ENCODE data around the gene ISG20L2.

Gene ISG20L2

DNA sequence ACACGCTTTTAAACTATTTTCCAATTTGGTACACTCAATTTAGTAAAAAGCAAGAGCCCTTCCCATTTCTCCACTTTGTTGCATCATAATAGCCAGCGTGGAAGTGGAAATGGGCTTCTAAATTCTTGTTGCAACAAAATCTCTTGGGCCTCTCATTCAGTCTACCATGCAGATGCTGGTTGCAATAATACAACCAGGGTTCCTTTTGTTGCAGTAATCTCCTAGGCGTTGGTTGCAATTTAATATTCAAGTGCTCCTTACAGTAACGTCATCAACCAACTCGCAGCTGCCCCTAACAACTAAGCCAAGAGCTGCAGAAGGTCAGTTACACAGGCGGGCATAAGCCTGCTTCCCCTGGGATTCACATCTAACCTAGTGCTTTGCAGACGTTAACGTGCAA lies 25.7 kb upstream of the ISG20L2 start:
- no peak for DNase-seq (ENCODE audit: low read depth in 2 of 2)

DNA sequence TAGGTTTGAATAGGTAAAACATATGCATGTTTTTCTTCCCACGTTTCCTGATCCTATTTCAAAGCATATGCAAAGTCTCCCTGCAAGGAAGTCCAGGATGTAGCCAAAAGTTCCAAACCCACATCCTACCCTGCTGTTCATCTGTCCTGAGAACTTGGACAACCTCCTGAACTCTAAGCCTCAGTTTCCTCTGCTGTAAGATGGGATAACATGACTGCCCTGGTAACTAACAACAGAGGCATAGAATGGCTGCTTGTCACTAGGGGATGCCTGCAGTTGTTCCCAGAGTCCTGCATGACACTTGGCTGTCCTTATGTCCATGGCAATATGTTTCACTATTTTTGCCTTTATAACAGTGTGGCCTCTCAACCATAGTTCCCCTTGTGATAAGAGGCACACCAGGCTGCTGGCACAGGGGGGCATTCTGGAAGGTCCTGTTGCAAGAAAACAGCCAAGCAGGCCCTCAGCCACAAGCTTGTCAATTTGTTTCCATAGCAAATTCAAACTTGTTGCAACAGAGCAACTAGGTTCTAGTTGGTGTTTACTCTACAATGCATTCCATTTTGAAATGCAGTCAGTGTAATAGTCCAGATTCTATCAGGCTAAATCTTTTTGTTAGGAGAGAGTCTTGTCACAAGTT lies 24.4 kb upstream of the ISG20L2 start:
- no peak for DNase-seq (ENCODE audit: low read depth in 2 of 2)

DNA sequence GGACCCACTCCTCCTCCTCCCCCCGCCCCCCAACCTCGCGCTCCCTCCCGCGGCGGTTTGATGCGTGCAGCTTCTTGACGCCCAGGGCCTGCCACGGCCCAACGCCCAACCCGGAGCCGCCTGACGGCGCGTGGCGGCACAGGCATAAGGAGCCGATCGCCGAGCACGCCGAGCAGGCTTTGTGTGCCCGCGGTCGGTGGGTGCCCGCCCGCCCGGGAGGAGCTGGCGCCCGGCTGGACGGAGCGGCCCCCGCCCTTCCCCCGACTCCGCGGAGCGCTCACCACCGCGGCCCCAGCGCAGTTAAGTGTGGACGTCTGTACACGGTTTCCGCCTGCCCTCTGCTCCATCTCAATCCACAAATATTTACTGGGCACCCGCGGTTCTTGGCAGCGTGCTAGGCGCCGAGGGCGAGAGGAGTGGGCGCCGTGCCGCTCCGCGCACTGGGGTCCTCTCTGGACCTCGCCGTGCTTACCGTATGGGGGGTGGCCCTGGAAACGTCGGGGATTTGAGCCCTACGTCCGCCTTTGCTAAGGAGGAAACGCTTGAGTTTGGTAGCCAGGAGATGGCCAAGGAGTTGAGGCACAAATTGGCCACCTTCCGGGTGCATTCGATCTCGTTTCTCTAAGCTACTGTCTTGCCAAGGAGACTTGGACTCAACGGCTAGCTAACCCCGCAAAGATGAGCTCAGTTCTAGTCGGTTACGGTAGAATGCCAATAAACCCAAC lies 23.4 kb upstream of the ISG20L2 start:
- peak; percentile 96 to 98 for DNase-seq (ENCODE audit: low read depth in 2 of 2)

DNA sequence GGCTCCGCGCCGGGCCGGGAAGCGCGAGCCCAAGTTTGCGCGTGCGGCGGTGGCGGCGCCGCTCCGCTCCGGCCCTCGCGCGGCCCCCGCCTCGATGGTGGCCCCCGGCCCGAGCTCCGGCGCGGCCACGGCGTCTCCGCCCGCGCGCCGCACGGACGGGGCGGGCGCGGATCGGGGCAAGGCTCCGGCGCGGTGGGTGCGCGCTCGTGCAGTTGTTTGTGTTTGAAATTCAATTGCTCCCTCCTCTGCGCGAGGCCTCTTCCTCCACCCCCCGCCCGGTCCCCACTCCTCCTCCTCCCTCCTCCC lies 22.8 kb upstream of the ISG20L2 start, which contains the start of gene HDGF:
HDGF (minus strand) TSS at position 225 of the 306 bp plus-strand sequence. CDS start 246 bp downstream, outside the sequence.
- DNase-seq (ENCODE audit: low read depth in 2 of 2): no peak

DNA sequence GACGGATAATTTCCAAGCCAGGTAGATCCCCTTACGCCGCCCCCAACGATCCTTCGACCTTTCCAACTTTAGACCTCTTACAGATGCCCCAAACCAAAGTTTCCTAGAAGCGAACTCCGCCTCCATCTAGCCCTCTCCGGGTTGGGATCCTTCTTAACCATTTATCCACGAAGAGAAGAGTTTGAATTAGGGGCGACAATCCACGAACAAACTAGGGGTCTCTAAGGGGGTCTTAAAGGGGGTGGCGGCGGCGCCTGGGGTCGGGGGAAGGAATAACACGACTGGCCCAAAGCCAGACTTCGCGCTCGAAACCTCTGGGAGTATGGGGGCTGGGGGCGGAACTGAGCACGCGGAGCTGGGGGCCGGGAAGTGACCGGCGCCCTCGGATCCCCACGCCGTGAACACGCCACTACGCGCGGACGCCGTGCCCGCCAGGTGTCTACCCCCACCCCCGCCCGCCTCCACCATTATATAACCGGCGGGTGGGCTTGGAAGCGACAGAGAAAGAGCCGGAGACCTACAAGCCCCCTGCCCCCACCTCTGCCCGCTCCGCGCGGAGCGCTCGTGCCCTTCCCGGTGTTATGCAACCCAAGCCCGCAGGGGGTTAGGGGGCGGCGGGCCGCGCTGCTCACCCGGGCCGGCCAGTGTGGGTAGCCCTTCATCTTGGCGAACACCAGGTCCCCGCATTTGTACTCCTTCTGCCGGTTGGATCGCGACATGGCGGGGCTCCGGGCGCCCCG lies 22.3 kb upstream of the ISG20L2 start:
- no peak for DNase-seq (ENCODE audit: low read depth in 2 of 2)

DNA sequence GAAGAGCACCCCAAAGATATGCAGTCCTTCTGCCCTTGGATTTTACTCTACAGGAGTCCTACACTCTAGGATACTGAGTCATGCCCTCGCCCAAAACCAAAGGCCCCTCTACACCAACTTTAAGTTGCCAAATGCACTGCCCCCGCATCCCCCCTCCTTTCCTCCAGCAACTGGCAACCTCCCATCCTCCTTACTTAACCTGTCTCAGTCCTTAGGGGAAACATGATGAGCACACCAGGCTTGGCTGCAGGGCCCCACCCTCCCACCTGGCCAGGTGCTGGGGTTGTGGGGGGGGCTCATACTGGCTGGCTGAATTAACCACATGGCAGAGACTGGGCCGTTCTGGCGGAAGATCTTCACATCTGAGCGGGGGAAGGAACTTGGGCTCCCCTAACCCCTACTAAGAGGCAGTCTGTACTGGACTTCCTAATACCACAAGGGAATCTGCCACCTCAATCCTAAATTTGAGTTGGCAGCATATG lies 21.7 kb upstream of the ISG20L2 start:
- no peak for DNase-seq (ENCODE audit: low read depth in 2 of 2)

DNA sequence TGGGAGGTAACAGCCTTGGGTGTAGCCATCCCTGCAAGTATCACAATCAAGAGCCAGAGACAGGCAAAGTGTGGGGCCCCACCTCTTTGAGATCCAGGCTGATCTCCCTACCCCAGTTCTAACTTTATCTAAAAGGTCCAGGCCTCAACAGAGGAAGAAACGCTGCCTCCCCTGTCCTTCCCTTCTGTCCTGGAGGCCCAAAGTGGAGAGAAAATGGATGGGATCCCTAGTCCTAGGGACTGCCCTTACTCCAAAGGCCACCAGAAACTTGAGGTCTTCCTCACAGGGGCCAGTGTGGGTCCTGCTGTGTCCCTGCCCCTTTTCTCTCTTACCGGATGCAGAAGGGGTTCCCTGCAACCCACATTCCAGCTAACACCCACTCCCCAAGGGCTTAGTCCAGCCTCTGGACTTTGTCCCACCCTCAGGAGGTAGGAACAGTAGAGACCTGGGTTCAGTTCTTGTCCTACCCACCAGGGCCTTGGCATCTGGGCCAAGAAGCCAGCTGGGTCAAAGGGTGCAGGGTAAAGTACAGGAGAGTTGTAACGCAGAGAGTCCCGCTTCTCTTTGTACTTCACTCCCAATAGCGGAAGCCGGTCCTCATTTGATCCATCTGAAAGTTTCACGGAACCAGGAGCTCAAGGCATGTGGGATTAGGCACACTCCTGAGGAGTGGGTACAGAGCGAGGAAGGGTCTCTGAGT lies 21.0 kb upstream of the ISG20L2 start:
- DNase-seq (ENCODE audit: low read depth in 2 of 2): no peak

DNA sequence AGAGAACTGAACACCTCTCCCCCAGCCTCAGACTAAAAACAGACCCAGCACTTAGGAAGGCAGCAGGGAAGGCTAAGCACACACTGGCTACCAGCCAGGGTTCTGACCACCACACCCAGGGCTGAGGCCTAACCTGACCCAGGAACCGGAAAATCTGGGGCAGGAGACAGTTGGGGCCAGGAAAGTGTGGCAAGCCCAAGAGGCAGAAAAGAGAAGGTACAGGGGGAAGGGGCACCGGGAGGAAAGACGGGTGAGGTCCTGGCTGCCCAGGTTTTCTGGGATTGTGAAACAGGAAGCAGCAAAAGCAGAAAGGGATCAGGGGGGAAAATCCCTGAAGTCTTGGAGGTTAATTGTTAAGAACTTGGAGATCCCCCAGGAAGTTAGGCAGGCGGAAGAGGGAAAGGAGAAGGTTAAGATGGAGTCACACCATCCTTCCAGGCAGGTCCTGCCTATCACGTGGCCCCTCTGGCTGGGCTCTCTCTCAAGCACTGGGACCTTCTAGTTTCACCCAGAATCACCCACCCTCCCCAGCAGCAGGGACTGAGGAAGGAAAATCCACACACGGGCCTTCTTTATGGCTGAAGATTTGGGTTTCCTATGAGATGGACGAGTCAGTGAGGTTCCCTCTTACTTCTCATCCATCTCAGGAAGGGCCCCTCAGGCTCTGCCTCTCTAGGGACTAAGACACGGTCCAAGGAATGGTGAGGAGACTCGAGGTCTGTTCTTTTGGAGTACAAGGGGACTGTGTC lies 20.3 kb upstream of the ISG20L2 start:
- no peak for DNase-seq (ENCODE audit: low read depth in 2 of 2)

DNA sequence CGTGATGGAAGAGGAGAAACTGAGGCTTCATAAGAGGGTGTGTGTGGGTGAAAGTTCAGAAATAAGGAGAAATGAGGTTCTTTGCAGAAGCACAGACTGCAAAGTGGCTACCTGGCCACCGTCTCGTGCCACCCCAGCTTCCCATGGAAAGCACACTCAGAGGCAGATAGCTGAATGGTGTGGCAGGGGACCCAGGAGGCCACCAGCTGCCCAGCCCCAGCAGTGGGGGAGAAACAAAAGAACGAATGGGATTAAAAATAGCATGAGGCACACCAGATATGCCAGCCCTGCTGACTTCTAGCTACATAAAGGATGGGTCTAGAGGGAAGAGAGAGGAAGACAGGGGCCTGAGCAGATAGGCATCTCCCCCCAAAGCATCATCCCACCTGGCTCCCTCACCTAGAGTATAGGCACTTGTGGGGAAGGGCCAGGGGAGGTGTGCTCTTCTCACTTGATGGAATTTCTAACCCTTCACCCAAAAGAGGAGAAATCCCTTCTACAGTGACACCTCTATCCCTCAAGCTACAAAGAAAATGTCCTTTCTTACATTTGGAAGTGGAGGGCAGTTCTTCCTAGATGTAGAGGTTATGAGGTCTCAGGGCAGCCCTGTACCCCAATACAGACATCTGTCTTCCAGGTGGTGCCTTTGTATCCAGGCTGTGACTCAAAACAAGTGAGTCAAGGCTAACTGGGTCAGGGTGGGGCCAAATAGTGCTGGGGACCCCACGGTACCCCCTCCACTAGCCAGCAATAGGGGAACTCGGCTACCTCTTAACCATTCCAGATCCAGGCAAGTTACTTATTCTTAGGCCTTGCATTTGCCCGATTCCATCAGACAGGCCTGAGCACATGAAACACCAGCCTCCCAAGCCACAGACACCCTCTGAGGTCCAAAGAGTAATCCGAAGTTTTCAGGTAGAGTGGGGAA lies 19.4 kb upstream of the ISG20L2 start:
- DNase-seq (ENCODE audit: low read depth in 2 of 2): no peak

DNA sequence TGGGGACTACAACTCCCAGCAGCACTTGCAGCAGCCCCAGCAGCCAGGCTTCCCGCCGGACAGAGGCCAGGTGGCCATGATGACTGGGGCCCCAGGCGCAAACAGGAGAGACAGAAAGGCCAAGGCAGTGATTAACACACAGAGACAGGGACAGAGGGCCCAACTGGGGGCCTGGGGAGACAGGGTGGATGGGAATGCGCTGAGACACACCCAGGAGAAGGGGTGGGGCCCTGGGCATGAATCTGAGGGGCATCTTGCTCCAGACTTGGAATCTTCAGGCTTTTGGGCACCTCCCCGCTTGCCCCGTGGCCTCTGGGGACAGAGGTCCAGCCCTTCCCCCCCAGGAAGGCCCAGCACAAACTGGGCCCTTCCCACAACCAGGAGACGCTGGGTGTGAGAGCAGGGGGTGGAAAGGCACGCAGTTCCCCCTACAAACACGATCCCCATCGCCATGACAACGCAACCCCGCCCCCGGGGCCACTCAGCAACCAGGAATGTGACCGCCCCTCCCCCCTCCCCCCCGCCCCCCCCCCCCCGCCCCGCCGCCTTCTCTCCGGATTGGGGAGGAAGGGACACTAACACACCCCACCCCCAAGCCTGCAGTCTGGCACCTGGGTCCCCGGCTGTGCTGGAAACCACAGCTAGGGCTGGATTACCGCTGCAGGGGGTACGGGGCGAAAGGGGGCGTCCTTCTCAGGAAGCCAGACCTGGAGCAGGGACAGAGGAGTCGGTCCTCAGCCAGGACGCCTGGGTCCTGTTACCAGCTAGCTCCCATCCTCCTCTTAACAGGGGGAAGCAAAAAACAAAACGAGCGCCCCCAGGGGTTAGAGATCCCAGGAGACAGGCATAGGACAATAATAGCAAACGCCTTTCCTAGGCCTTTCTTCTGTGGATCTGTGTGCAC lies 18.4 kb upstream of the ISG20L2 start:
- no peak for DNase-seq (ENCODE audit: low read depth in 2 of 2)

DNA sequence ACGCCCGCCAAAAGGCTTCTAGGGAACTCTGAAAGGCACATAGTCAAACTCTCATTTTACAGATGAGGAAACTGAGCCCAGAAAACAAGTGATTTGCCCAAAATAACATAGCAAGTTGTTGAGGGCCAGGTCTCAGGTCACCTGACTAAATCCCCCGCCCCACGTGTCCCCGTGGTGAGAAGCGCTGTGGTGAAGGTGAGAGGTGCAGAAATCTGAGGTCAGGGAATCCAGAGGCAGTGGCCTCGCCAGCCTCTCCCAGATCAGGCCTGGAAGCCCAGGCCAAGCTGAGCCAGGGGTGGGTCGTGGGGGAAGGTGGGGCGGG lies 17.8 kb upstream of the ISG20L2 start:
- DNase-seq (ENCODE audit: low read depth in 2 of 2): no peak

DNA sequence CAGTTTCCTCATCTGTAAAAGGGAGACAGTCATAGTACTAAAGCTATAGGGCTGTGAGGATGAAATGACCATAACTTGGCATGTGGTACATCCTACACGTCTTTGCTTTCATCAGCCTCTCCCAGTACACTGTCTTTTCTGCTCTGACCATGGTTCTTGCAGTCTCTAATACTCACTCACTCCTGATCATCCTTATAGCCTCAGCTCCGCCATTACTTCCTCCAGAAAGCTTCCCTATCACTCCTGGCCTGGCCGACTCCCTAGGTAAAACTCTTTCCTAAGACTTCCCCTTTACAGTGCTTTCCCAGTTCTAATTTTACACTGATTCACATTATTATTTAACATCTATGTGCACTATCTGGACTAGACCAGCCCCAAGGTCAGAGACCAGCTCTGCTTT lies 17.3 kb upstream of the ISG20L2 start:
- no peak for DNase-seq (ENCODE audit: low read depth in 2 of 2)

DNA sequence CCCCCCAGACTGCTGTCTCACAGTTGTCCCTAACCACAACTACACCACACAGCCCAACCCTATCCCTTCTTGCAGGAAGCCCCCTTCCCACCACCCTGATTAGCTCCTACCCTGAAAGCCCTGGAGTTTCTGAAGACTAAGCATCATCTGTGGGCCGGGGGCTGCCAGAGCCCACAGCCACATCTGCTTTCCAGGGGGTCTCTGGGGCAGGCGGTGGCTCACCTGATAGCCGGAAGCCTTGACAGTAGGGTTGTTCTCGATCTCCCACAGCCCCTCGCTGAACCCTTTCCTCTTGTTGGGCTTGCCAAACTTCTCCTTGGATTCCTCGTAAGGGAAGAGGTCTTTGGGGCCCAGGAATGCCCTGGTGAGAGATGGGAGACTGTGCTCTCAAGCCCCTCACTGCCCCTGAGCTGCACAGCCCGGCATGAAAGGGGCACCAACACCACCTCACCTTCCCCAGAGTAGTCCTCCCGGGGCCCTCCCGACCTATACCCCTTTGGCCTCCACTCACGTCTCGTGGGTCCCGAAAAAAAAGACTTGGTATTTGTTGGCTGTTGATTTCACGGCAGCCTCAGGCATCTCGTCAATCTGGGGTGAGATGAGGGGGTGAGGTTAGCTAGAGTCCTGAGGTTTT lies 16.3 kb upstream of the ISG20L2 start:
- no peak for DNase-seq (ENCODE audit: low read depth in 2 of 2)

DNA sequence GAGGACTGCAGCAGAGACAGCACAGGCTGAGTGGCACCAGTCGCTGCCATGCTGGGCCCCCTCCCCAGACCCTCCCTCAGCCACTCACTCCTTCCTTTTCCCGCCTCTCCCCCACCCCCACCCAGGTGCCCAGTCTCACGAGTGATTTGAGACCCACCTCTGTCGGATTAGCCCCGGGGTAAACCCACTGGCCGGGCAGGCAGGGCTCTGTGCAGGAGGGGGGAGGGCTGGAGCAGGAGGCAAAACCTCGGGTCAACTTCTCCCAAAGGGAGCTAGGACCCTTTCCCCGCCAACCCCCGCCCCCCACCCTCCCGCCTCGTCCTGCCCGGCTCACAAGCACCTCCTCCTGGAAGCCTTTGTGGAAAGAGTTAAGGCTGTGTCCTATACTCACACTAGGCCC lies 15.8 kb upstream of the ISG20L2 start:
- DNase-seq (ENCODE audit: low read depth in 2 of 2): no peak

DNA sequence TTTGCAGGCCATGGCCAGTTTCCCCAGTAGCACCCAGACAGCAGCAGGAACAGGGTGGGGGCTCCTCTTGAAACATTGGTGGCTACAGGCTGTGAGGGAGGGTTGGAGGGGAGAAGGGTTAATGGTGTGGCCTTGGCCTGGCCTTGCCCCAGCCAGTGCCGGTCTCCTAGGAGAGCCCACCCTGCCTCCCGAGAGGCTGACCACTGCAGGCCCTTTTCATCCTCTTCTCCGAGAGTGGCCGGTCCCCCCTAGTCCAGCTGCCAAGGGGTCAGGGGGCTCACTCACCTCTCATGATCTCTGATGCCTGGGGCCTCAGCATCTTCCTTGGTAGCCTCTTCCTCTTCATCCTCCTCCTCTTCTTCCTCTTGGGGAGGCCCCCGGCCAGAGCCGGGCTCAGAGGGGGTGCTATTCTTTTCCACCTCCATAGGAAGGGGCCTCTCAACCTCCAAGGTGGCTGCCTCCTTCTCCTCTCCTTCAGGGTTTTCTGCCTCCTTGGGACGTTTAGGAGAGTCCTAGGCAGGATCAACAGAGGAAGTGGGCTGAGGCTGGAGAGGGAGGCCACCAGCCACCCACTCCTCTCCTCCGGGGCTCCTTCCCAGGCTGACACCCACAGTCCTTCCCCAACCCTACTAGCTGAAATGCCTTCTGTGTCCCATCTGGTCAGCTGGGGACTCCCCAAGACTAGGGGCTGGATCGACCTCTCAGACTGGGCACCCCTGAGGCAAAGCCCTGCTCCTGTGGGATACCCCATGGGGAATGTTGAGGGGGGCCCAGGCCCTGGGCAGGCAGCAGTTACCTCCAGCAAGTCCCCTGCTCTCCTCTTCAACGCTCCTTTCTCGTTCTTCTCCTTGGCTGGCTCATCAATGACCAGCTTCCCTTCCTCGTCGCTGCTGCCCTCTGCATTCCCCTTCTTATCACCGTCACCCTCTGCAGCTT lies 15.1 kb upstream of the ISG20L2 start:
- DNase-seq (ENCODE audit: low read depth in 2 of 2): no peak

DNA sequence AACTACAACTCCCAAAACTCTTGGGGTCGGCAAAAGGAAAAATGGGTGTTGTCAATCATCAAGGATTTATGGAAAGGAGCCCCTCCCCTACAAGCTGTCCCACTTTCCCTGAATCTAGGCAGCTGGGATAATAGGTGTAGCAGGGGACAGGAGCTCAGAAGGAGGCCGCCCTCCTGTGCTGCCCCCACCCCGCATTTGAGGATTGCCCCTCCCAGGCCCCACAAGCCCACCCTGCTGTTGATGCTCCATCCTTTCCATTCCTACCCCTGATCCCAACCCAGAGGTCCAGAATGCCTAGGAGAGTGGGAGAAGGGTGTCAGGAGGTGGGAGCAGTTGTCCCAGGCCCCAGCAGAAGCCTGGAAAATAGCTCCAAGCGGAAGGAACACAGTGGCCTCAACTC lies 14.2 kb upstream of the ISG20L2 start:
- no peak for DNase-seq (ENCODE audit: low read depth in 2 of 2)

DNA sequence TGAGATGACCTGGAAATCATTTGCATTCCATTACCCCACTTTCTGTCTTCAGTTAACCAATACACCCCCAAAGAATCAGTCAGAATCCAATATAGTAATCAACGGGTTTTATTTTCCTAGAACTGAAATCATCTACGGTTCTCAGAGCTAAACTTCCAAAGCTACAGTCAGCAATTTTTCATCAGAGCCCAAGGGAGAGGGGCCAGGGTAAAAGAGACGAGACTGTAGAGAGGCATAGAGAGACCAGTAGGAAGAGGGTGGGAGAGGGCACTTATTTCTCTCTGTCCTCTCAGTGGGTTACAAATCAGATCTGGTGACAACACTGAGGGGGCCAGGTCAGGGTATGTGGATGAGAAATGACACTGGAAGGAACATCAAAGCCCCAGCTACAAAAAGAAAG lies 13.5 kb upstream of the ISG20L2 start:
- DNase-seq (ENCODE audit: low read depth in 2 of 2): no peak

DNA sequence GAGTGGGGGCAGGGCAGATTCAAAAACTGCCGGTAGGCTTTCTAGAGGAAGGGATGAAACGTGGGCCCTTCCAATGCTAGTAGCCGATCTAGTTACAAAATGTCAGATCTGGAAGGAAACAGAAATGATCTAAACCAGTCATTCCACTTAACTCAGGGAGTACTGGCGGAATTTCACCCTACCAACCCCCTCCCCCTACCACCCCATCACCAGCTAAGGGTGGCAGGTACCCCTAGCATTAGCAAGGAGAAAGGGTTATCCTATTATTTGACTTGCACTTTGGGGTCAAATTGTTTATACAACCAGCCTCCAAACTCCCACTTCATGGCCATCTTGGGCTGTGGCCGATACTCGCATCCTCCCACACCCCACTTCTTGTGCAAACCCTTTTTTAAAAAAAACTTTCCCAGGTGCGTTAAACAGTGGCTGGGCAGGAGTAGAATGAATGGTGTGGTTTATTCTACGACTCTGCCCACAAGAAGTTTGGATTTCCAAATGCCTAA lies 13.0 kb upstream of the ISG20L2 start:
- no peak for DNase-seq (ENCODE audit: low read depth in 2 of 2)

Data from stimulated activated CD4-positive, alpha-beta T cell treated with anti-CD3 and anti-CD28 coated beads, Interleukin-15, amount 100 ng/mL, for 48 hours (primary cell).